GM12878 (cell line): ENCODE results near the gene CCDC106. TPM values are rescaled to one million over a fixed set of nuclear protein-coding genes. Genes with fewer than 3 reads are reported as not detected.
A peak's percentile ranks its signal among the peaks of the same experiment; 100 is the strongest.

Experiments used
- ATAC-seq: fragments of 200-7000 bp; cut with Tn5 transposase; 3 replicates; pipeline ENCODE4 v1.9.1; 2020; ENCODE audit warnings: mild to moderate bottlenecking, moderate library complexity
- BruUV-seq: library from RNA; stranded (reverse); fragments of 400-500 nt; replicated peaks from 2 replicates; lab custom pipeline; 2021; lab: Mats Ljungman, UMichigan
- CTCF ChIA-PET: fragments of 300-600 bp; sonication (Branson Sonifier 250); formaldehyde crosslinking; extraction: SDS; loops from one replicate; lab custom pipeline; 2021; ENCODE audit warnings: inconsistent platforms; lab: Yijun Ruan, JAX
- POLR2A ChIA-PET: fragments of 350-600 bp; formaldehyde crosslinking; extraction: SDS; loops from one replicate; lab custom pipeline; 2021; ENCODE audit warnings: inconsistent platforms; lab: Charles Lee
- RAD21 ChIA-PET: fragments of 300-600 bp; sonication (Branson Sonifier 250); formaldehyde crosslinking; loops from one replicate; lab custom pipeline; 2023; ENCODE audit warnings: antibody characterized with exemption; ENCODE audit not compliant: unreplicated experiment; lab: Charles Lee
- SMC1A ChIA-PET: fragments of 300-600 bp; sonication (Branson Sonifier 250); formaldehyde crosslinking; loops from one replicate; lab custom pipeline; 2023; ENCODE audit not compliant: unreplicated experiment, uncharacterized antibody; lab: Charles Lee
- DNase-seq: peaks from one replicate; pipeline ENCODE4 v3.0.0-alpha.2; 2011; ENCODE audit warnings: low read depth, low spot score
- FAIRE-seq: peaks from 3 replicates; lab custom pipeline; 2011; peaks lifted over from hg19 to GRCh38; lab: Jason Lieb, UNC
- H2AFZ ChIP-seq: 2 replicates; pipeline ENCODE4 v1.6.0; 2011; ENCODE audit warnings: low read depth, low read length, control low read depth; ENCODE audit not compliant: control insufficient read depth
- H3K27ac ChIP-seq: 2 replicates; pipeline ENCODE4 v1.5.1; 2011; ENCODE audit warnings: control low read depth; ENCODE audit not compliant: control insufficient read depth, insufficient read depth
- H3K27me3 ChIP-seq, 2 experiments: replicated peaks in 1 of 2; 2 replicates each; pipeline versions ENCODE4 v1.6.0 to v1.6.1; 2011; ENCODE audit warnings: low read length in 1 of 2; ENCODE audit not compliant: control insufficient read depth in 2 of 2, insufficient read depth in 2 of 2
- H3K36me3 ChIP-seq, 2 experiments: 2 replicates each; pipeline ENCODE4 v1.5.1; 2011; ENCODE audit warnings: low read length in 1 of 2; ENCODE audit not compliant: control insufficient read depth in 2 of 2, insufficient read depth in 2 of 2
- H3K4me1 ChIP-seq: 2 replicates; pipeline ENCODE4 v1.6.1; 2011; ENCODE audit warnings: mild to moderate bottlenecking, low read length, moderate library complexity, mixed read lengths; ENCODE audit not compliant: control insufficient read depth, insufficient read depth
- H3K4me2 ChIP-seq: 2 replicates; pipeline ENCODE4 v1.6.0; 2011; ENCODE audit warnings: control low read depth; ENCODE audit not compliant: control insufficient read depth, insufficient read depth
- H3K4me3 ChIP-seq: fragments of 200-600 bp; sonication (generic); 2 replicates; pipeline ENCODE4 v1.5.1; 2016
- H3K79me2 ChIP-seq: 2 replicates; pipeline ENCODE4 v1.6.0; 2011; ENCODE audit warnings: low read length; ENCODE audit not compliant: control insufficient read depth, insufficient read depth
- H3K9ac ChIP-seq: 2 replicates; pipeline ENCODE4 v1.8.0; 2011; ENCODE audit warnings: low read length, control low read depth, mixed read lengths; ENCODE audit not compliant: control insufficient read depth, insufficient read depth
- H3K9me3 ChIP-seq: replicated peaks from 3 replicates; pipeline ENCODE4 v1.5.1; 2011; ENCODE audit warnings: mild to moderate bottlenecking, low read length; ENCODE audit not compliant: control insufficient read depth, insufficient read depth
- H4K20me1 ChIP-seq: 2 replicates; pipeline ENCODE4 v1.6.0; 2011; ENCODE audit not compliant: control insufficient read depth, insufficient read depth
- CBX3 ChIP-seq: fragments of 200-600 bp; sonication (generic); IDR thresholded peaks from 2 replicates; pipeline ENCODE4 v1.6.1; 2016; ENCODE audit warnings: low read depth, borderline replicate concordance
- CEBPB ChIP-seq, 2 experiments: fragments of 150-350 bp in 1 of 2; IDR thresholded peaks; 2 replicates each; pipeline ENCODE4 v1.6.1; 2012 to 2014; ENCODE audit warnings: low read depth in 2 of 2, low read length in 2 of 2, borderline replicate concordance in 1 of 2, inconsistent platforms in 1 of 2
- CREB1 ChIP-seq: IDR thresholded peaks from 2 replicates; pipeline ENCODE4 v1.6.1; 2012; ENCODE audit warnings: low read depth, mild to moderate bottlenecking, inconsistent platforms
- E2F4 ChIP-seq: IDR thresholded peaks from 2 replicates; pipeline ENCODE4 v1.6.1; 2012; ENCODE audit warnings: low read depth, low read length, improper control_type of control experiment
- FOXM1 ChIP-seq: IDR thresholded peaks from 2 replicates; pipeline ENCODE4 v1.6.1; 2012; ENCODE audit warnings: low read depth, mild to moderate bottlenecking, inconsistent platforms, low read length, moderate library complexity
- HDAC6 ChIP-seq: fragments of 200-600 bp; sonication (generic); IDR thresholded peaks from one replicate; pipeline ENCODE4 v1.8.0; 2017; ENCODE audit warnings: antibody characterized with exemption; ENCODE audit not compliant: unreplicated experiment
- MTA3 ChIP-seq: IDR thresholded peaks from 2 replicates; pipeline ENCODE4 v1.6.1; 2012; ENCODE audit warnings: low read length, inconsistent platforms, borderline replicate concordance
- POLR2A ChIP-seq: IDR thresholded peaks from 2 replicates; pipeline ENCODE4 v1.6.1; 2011; ENCODE audit warnings: low read depth, mild to moderate bottlenecking, low read length
- POLR2AphosphoS5 ChIP-seq: IDR thresholded peaks from 2 replicates; pipeline ENCODE4 v1.6.1; 2011; ENCODE audit warnings: mild to moderate bottlenecking, low read length, inconsistent platforms
- TARDBP ChIP-seq: IDR thresholded peaks from 2 replicates; pipeline ENCODE4 v1.6.1; 2016; ENCODE audit warnings: borderline replicate concordance
- WGBS: methylation state at CpG from one replicate; pipeline ENCODE4 v1.1.6; 2016; ENCODE audit warnings: low lambda C conversion rate; ENCODE audit not compliant: insufficient replicate concordance, insufficient coverage; ENCODE audit errors: missing lambda C conversion rate; 5-methylcytosine and 5-hydroxymethylcytosine counted together
- in situ Hi-C: fragments of 300-500 bp; cut with MboI; formaldehyde crosslinking; loops from 9 replicates; pipeline ENCODE4 v1.14.3; 2018; ENCODE audit warnings: mixed read lengths
- intact Hi-C: fragments of 100-400 bp; cut with micrococcal nuclease; formaldehyde crosslinking; loops from one replicate; pipeline ENCODE4 v1.14.2; 2022; ENCODE audit not compliant: unreplicated experiment
- polyA plus RNA-seq, 11 experiments: library from polyadenylated mRNA; depleted of rRNA in 4 of 11; unstranded in 6 of 11; stranded (reverse) in 5 of 11; fragments of >200 nt; fragmentation: Nextera tagmentation in 4 of 11; fragmentation: Illumina TruSeq in 1 of 11; extraction: Ambion mirVana in 4 of 11; extraction: Trizol in 1 of 11; gene quantifications; 1 replicate in 1 of 11; 2 replicates in 10 of 11; pipeline versions ENCODE4 v1.2.1 to v1.2.3, GENCODE V29; 2011 to 2016; ENCODE audit warnings: inconsistent platforms in 2 of 11, missing spikeins in 2 of 11, low read depth in 1 of 11
- total RNA-seq, 4 experiments: library from RNA; depleted of rRNA in 3 of 4; stranded (reverse); fragments of >200 nt in 3 of 4; fragmentation: Illumina TruSeq in 1 of 4; extraction: Trizol in 1 of 4; gene quantifications; 2 replicates each; pipeline versions ENCODE4 v1.2.1 to v1.2.3, GENCODE V29; 2013 to 2021

Gene CCDC106
- total and polyA plus RNA-seq, 10 of the 15 experiments (the other 5 are each of a cell fraction or from before 2014, with no cell fraction given), result 0.04 to 35.9 (median 19.8) TPM

DNA sequence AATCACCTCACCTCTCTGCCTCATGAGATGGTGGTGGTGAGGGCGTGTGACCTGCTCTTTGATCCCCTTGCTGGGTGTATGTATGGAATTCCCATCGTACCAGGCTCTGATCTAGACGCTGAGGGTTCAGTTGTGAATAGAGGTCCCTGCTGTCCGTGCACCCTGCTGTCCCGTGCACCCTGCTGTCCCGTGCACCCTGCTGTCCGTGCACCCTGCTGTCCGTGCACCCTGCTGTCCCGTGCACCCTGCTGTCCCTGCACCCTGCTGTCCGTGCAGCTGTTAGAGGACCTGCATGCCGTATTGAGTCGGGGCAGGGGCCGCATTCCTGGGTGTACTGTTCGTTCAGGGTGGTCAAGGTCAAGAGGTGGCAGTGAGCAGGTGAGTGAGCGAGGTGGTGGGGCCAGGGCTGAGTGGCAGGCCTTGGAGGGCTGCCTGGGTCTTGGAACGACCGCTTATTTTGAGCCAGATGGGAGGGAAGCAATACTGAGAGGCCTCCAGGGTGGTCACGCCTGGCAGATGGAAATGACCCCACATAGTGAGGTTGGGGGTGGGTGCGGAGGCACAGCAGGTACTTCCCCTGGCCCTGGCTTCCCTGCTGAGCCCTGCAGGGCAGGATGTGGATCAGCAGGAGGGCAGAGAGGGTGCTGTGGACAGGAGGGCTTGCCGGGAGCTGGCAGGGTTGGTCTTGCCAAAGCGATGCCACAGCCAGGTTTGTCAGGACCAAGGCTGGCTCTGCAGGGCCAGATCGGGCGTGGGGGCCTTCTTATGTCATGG, 22.5 kb downstream of the CCDC106 start:
- in situ Hi-C loops (loop anchor here (25.0 kb wide), 1 partner anchor 1533 kb away; the partner anchor contains the start of gene CNOT3), intact Hi-C loops (no loop called here)
- TF ChIP-seq MTA3 (no peak), POLR2A (peak; percentile 55), POLR2AphosphoS5 (peak; percentile 41; the same call in 1 of the 2 replicates)
- H3K4me2 ChIP-seq, result no peak overlapping the region
- 83% methylated on average over 23 of the region's 23 CpGs for WGBS
- H3K9ac ChIP-seq, result no peak overlapping the region
- peak; percentile 41 for FAIRE-seq
- no peak for DNase-seq
- no peaks in the 10 kb centered on the region; the same call in 1 of the 2 replicates for H3K4me1 ChIP-seq
- H3K9me3 ChIP-seq, result no peaks in the 10 kb centered on the region
- no peaks in the 10 kb centered on the region for H3K27me3 ChIP-seq
- H4K20me1 ChIP-seq, result peaks cover 16% of the 10 kb centered on the region
- no TSS peak for BruUV-seq
- H3K79me2 ChIP-seq, result peaks cover 21% of the 10 kb centered on the region
- ChIA-PET CTCF (interaction anchor here (1.4 to 3.6 kb wide), 3 partner anchors 14 to 38 kb away, joined by 10 to 33 read pairs (median 14); no protein-coding TSS in a partner anchor), POLR2A (interaction anchor here (0.6 to 1.2 kb wide), 3 partner anchors 14 to 1499 kb away, joined by 3 to 5 read pairs (median 4); no protein-coding TSS in a partner anchor), RAD21 (interaction anchor here (1.5 to 1.9 kb wide), 2 partner anchors 13 to 38 kb away, joined by 9 to 11 read pairs; no protein-coding TSS in a partner anchor), SMC1A (interaction anchor here (1.4 to 1.6 kb wide), 2 partner anchors 13 to 38 kb away, joined by 6 to 15 read pairs; no protein-coding TSS in a partner anchor)
- no peak for ATAC-seq
- H3K36me3 ChIP-seq, result peaks cover 26 to 47% of the 10 kb centered on the region in 2 experiments
- H2AFZ ChIP-seq, result no peak overlapping the region
- H3K4me3 ChIP-seq, result no peak overlapping the region
- H3K27ac ChIP-seq, result no peak overlapping the region

- intact Hi-C loops, result no loop called here
- DNase-seq (no peak), ATAC-seq (no peak), FAIRE-seq (no peak)
- peaks cover 24% of the 10 kb centered on the region for H3K79me2 ChIP-seq
- TF ChIP-seq CREB1, result no peak
- no peak for TF ChIP-seq E2F4
- TF ChIP-seq CEBPB (IDR thresholded peaks at IDR 0.05; ENCODE audit: borderline replicate concordance in 1 of 2, low read depth in 2 of 2, low read length in 2 of 2), result no peak
- TF ChIP-seq CBX3, result no peak
- TF ChIP-seq HDAC6, result no peak
- no peak for TF ChIP-seq TARDBP
- TF ChIP-seq FOXM1, result no peak
- peaks cover 22 to 44% of the 10 kb centered on the region in 2 experiments for H3K36me3 ChIP-seq
- WGBS, result 97% methylated on average over 2 of the region's 2 CpGs
- H4K20me1 ChIP-seq, result peaks cover 16% of the 10 kb centered on the region
- no peak overlapping the region for H2AFZ ChIP-seq
- H3K4me1 ChIP-seq, result no peaks in the 10 kb centered on the region; the same call in 1 of the 2 replicates
- ChIA-PET RAD21 (interaction anchor here (1.5 to 1.9 kb wide), 2 partner anchors 13 to 38 kb away, joined by 9 to 11 read pairs; no protein-coding TSS in a partner anchor), CTCF (interaction anchor here (0.6 to 3.6 kb wide), 6 partner anchors 14 to 139 kb away, joined by 3 to 33 read pairs (median 8); no protein-coding TSS in a partner anchor), POLR2A (interaction anchor here (0.6 to 1.2 kb wide), 3 partner anchors 14 to 1499 kb away, joined by 3 to 5 read pairs (median 4); no protein-coding TSS in a partner anchor), SMC1A (interaction anchor here (1.4 to 1.6 kb wide), 2 partner anchors 14 to 38 kb away, joined by 6 to 15 read pairs; no protein-coding TSS in a partner anchor)
- H3K27ac ChIP-seq, result no peak overlapping the region
- BruUV-seq, result no TSS peak
- H3K4me3 ChIP-seq, result no peak overlapping the region
- H3K27me3 ChIP-seq, result no peaks in the 10 kb centered on the region
- H3K4me2 ChIP-seq, result no peak overlapping the region
- H3K9ac ChIP-seq, result no peak overlapping the region
- in situ Hi-C loops, result loop anchor here (25.0 kb wide), 1 partner anchor 1534 kb away; the partner anchor contains the start of gene CNOT3
- no peaks in the 10 kb centered on the region for H3K9me3 ChIP-seq
Measured at GRCh38 chr19:55671054-55671378, 23.0 kb downstream of the CCDC106 start.
